GM21528 (cell line): ENCODE results near the gene C18orf32.
A peak's percentile ranks its signal among the peaks of the same experiment; 100 is the strongest.
"Not testable (repeated sequence)": the region's sequence is repeated elsewhere in the genome, so short reads cannot be mapped to it uniquely, and the experiment has no call there.

Experiments used
- ATAC-seq: cut with Tn5 transposase; IDR thresholded peaks from one replicate; pipeline ENCODE4 v1.9.1; 2021; ENCODE audit warnings: mild to moderate bottlenecking, moderate library complexity; ENCODE audit not compliant: unreplicated experiment, low FRiP score

The C18orf32 gene

DNA sequence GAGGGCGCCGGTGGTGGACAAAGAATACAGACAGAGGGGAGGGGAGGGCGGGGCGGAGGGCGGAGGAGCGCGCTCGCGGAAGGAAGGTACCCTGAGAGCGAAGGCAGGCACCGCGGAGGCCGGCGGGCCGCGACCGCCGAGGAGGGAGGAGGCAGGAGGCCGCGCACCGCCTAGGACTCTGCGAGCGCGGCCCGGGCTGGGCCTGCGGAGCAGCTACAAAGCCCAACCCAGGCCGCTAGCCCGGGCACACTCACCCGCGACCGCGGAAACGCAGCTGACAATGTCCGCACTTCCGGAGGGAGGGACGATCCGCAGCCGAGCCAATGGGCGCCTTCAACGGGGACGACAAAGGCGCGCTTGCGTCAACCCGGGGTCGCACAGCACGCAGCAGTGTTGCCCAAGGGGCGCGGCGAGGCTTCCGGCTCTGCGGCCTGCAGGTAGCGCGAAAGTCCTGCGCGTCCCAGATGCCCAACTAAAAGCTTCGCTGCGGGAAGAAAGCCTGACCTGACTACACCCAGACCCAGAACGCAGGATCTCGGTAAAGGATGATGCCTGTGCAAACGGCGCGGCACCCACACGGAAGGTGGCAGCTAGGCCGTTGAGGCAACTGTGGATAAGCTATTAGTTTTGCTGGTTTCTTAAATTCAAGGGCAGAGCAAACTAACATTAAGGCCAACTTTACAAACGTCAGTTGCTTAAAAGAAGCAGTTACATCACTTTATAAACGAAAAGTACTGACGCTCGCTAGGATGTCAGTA lies at the start of gene C18orf32:
C18orf32 (minus strand) TSS at position 282 of the 758 bp plus-strand sequence. CDS start 3,486 bp downstream, outside the sequence.
- ATAC-seq: peak; percentile 92

DNA sequence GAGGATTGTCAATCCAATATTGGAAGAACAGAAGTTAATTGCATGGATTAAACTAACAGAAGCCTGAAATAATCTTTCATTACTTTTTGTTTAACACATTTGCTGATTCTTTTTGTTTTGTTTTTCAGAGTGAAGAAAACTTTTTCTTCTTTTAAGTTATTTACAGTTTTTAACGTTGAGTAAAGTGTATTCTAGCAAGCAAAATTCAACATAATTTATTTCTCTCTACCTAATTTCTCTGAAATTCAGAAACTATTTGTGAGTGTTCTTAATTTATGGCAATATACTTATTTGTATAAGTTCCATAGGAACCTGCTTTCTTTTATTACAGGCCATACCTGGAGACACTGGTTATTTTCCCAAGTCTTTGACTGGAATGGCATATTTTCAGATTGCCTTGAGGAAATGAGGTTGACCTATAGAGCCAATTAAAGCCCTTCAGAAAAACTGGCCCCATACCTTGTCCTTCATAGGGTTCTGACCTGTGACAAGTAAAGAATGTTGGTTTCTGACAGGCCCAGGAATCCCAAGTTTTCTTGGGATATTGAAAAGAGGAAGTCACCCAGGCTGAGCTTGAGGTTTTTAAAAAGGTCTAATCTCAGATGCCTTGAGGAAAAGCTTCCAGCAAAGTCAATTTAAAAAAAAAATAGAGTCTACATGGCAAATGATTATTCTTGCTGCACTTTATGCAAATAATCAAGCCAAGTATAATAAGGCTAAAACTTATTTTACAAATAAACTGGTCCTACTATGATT lies 48.0 kb upstream of the C18orf32 start:
- no peak for ATAC-seq

DNA sequence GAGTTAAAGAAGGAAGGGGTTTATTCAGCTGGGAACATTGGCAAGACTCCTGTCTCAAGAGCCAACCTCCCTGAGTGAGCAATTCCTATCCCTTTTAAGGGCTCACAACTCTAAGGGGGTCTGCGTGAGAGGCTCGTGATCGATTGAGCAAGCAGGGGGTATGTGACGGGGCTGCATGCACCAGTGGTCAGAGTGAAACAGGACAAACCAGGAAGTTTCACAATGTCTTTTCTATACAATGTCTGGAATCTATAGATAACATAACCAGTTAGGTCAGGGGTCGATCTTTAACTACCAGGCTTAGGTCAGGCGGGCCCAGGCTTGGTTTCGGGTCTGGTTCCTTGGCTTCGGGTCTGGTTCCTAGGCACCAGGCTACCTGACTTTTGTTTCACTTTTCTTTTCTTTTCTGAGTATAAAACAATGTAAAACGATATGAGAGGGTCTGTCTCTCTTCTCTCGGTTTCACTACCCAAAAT lies 44.7 kb upstream of the C18orf32 start:
- ATAC-seq: no peak

DNA sequence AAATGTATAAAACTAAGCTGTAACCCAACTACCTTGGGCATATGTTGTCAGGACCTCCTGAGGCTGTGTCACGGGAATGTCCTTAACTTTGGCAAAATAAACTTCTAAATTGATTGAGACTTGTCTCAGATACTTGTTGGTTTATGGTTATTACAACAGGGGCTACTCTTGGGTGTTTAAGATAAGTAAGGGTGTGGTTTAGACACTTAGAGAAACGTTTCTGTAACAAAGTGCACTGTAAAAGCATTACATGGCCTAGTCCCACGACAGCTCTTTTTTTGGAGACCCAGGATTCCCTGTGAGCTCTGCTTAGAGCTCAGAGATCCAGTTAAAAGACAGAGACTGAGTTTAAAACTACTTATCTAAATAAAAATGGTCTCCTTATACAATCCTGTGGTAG lies 42.6 kb upstream of the C18orf32 start:
- no peak for ATAC-seq

DNA sequence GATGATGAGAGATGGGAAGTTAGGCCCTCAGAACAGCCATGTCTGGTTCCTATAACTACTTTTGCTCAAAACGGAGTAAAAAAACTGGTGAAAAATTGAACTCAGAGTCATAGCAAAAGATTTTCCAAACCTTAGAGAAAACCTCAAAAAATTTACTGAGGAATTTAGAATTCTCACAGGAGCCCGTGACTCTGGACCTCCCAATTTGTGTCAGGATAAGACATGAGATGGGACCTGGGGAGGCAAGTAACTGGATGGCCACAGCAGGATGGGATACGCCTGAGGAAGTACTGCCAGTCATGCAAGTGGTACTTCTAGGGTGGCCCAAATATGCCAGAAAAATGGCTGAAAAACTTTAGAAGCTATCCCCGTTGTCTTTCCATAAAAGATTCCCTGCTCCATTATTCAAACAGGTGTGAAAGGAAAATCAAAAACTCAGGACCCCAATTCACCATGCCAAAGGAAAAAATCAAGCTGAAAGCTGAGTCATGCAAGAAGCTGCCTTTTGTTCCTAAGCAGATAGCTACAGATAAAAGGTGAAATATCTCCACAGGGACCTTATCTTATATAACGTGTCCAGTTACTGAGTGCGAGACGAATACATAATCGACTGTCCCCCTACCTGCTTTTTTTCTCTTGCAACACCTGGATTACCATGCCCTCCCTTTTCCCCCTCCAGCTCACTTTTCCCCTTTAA lies 40.7 kb upstream of the C18orf32 start:
- ATAC-seq: no peak

DNA sequence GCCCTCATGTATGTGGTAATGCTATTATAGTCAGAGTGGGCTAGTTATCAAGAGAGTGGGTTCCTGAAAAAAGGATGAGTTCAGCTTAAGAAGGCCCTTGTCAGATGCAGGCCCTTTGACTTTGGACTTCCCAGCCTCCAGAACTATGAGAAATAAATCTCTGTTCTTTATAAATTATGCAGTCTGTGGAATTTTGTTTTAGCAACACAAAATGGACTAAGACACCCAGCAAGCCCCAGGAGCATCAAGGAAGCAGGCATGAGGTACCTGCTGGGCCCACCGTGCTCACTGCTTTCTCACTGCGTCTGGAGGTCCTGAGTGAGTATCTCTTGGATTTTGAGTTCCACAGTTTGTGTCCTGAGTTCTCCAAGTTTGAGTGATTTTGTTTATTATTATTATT lies 38.9 kb upstream of the C18orf32 start:
- ATAC-seq: no peak

DNA sequence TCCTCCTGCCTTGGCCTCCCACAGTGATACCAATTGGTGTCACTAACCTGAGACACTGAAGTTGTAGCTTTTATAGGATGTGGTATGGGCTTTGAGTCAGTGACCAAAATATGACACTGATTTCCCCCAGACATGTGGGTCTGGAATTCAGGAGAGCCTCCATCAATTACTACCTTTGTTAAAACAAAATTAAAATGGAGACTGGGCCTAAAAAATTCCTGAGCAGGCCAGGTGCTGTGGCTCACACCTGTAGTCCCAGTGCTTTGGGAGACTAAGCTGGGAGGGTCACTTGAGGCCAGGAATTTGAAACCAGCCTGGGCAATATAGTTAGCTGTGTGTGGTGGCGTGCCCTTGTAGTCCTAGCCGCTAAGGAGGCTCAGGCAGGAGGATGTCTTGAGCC lies 37.9 kb upstream of the C18orf32 start:
- ATAC-seq: no peak

DNA sequence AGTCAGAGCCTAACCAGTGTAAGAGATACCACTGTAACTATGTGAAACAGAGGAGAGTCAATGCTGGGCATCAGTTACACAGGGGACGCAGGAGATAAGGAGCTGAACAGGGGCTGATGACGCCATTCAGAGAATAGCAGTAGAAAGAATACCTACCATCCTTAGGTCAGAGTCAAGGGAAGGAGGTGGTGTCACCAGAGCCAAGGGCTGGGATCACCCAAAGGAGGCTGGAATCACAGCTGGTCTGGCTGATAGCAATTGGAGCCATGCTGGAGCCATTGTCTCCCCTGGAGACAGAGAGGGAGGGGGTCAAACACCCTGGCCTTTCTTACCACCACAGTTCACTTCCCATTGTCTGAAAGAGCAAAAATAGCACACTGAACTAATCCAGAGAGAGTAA lies 37.3 kb upstream of the C18orf32 start:
- no peak for ATAC-seq

DNA sequence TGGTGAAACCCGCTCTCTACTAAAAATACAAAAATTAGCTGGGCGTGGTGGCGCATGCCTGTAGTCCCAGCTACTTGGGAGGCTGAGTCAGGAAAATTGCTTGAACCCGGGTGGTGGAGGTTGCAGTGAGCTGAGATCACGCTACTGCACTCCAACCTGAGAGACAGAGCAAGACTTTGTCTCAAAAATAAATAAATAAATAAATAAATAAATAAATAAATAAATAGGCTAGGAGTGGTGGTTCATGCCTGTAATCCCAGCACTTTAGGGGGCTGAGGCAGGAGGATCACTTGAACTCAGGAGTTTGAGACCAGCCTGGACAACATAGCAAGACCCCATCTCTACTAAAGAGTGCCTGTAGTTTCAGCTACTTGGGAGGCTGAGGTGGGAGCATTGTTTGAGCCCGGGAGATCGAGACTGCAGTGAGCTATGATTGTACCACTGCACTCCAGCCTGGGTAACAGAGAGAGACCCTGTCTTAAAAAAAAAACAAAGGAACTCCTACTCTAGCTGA lies 36.6 kb upstream of the C18orf32 start:
- ATAC-seq: not testable (repeated sequence)

DNA sequence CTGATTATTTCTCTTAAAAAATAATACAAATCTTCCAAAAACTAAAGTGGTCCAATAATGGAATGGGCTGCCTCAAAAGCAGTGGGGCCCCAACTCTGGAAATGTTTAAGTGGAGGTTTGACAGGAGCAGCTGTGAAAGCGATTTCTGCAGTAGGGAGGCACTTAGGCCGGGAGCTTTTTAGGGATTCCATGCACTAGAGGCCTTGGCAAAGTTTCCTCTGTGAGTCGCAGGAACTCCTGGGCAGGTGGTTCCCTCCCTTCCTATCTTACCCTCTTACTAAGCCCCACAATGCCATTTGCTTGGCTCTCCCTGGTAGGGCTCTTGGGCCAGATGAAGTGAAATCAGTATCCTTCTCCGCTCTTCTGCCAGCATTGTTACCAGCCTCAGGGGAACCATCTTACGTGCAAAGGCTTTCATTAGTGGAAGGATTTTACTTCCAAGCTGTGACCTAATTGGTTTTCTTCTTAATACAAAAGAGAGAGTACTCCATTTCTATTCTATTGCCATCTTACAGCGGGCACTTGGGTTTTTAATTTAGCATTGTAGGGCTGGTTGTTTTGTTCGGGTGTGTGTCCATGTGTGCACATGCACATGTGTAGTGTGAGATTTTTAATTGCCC lies 34.3 kb upstream of the C18orf32 start:
- ATAC-seq: no peak

DNA sequence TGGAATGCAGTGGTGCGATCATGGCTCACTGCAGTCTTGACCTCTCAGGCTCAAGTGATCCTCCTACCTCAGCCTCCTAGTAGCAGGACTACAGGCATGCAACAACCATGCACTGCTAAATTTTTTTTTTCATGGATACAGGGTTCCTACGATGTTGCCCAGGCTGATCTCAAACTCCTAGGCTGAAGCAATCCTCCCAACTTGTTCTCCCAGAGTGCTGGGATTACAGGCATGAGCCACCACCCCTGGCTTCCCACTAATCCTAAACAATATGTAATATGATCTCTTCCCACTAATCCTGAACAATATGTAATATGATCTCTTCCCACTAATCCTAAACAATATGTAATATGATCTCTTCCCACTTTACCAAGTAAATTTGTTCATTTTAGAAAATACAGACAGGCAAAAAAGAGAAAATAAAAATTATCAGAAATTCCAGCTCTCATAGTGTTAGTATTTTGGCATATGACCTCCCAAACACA lies 33.7 kb upstream of the C18orf32 start:
- ATAC-seq: no peak

DNA sequence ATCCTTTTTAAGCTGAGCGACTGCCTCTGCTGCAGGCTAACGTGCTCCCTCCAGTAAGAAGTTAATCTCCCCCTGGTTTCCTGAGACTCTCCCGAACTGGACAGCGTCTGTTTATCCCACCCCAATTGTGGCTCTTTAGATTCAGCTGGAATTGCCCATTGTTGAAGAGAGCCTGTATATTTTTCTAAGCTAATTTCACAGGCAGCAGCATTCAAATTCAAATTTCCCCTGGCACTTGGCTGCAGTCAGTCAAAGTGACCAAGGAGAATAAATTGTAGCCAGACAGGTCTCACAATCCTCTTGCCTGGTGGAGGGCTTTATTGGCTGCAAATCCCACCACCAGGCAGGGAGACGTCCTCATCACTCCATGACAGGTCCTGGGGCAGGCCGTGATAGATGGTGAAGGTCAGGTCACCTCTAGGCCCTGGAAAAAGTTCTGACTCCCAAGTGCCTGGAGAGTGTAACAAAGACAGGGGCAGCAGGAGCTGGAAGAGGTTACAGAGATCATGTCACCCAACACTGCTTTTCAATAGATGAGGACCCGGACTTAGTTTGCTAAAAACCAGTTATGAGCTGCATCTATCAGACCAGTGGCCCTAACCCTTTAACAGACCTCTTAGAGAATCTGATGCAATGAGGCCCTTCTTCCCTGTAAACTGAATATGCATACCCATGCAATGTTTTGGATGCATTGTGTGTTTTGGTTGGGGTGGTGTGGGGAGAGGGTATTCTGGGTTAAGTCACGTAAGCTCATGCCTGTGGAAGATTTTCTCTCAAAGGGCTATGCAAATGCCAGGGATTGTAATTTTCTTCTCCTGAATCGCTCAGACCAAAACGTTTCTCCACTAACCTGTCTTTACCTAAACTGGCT lies 32.3 kb upstream of the C18orf32 start:
- ATAC-seq: no peak

DNA sequence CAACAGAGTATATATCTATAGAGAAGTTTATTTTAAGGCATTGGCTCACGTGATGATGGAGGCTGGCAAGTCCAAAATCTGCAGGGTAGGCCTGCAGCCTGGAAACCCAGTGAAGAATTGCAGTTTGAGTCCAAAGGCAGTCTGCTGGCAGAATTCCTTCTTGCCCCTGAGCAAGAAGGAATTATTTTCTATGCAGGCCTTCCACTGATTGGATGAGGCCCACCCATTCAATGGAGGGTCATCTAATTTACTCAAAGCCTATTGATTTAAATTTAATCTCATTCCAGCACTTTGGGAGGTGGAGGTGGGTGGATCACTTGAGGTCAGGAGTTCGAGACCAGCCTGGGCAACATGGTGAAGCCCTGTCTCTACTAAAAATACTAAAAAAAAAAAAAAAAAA lies 30.4 kb upstream of the C18orf32 start:
- no peak for ATAC-seq

DNA sequence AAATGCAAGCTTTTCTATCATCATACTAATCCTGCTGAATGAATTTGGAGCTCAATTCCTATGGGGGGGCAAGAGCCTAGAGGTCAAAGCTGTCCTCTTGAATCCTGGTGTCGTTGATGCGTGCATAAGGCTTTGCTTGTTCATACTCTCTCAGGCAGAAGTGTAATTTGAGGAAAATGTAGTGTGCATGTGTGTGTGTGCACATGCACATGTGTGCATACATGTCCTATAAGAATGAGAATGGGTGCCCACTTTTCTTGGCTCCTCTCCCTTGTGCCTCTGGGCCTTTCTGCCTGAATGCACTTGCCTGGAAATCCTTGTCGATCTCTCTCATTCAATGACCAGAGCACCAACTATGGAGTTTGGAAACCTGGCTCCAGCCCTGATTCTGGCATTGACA lies 28.5 kb upstream of the C18orf32 start:
- ATAC-seq: no peak

DNA sequence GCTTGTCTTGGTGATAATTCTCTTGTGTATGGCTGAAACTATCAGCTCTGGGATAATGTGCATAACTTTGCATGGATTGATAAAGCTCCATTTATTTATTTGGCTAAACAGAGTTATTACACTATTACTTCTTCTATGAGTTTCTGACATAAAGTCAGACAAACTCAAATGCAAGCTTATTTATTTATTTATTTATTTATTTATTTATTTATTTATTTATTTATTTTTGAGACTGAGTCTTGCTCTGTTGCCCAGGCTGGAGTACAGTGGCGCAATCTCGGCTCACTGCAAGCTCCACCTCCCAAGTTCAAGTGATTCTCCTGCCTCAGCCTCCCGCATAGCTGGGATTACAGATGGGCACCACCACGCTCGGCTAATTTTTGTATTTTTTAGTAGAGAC lies 28.0 kb upstream of the C18orf32 start:
- not testable (repeated sequence) for ATAC-seq

DNA sequence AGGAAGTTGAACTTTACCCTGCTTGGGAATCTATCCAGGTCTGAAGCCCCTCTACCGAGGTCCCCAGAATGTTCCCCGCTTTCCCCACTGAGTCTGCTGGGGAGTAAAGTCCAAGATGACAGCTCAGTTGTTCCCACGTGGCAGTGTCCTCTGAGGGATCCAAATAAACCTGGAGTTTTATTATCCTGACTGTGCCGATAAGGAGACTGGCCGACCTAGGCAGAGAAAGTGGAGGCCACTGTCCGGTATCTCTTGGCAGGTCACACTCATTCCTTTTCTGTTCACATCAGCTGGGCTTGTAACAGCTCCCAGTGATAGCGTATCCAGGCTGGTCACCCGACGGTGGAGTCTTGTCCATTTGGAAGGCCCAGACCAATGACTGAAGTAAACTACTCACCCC lies 27.5 kb upstream of the C18orf32 start:
- no peak for ATAC-seq

DNA sequence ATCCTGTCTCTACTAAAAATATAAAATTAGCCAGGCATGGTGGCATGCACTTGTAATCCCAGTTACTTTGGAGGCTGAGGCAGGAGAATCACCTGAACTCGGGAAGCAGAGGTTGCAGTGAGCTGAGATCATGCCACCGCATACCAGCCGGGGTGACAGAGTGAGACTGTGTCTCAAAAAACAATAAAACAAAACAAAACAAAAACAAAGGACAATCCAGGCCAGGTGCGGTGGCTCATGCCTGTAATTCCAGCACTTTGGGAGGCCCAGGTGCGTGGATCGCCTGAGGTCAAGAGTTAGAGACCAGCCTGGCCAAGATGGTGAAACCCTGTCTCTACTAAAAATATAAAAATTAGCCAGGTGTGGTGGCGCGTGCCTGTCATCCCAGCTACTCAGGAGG lies 25.8 kb upstream of the C18orf32 start:
- ATAC-seq: not testable (repeated sequence)

DNA sequence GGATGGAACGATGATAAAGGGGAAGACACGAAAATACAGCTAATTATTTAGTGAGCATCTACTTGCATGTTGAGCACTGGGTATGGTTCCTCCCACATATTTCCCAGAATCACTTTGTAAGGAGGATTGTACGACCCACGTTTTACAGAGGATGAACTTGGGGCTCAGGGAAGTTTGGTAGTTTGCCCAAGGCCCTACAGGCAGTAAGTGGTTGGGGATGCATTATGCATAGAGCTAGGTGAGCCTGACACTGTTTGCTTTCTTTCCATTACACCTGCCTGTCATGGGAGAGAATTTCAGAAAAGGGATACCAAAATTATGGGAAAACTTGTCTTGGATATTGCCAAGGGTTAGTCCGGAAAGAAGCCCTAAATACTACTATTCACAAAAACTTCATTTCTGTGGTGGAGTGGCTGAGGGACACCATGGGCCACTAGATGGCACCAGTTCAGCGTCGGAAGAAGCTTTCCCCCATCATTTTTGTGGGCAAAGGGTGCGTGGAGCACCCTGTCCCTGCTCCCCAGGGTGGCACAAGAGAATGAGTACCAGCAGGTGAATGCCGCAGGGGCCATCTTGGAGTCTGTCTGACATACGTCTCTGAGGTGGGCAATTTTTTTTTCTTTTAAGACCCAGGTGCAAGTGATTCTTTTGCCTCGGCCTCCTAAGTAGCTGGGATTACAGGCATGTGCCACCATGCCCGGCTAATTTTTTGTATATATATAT lies 23.5 kb upstream of the C18orf32 start:
- ATAC-seq: no peak

DNA sequence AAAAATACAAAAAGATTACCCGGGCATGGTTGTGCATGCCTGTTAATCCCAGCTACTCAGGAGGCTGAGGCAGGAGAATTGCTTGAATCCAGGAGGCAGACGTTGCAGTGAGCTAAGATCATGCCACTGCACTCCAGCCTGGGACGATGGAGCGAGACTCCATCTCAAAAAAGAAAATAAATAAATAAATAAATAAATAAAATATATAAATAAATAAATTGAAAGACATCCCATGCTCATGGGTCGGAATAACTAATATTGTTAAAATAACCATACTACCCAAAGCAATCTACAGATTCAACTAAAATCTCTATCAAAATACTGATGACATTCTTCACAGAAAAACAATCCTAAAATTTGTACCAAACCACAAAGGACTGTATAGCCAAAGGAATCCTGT lies 19.4 kb upstream of the C18orf32 start:
- ATAC-seq: not testable (repeated sequence)
